ENCODE data around the gene TRIM65.

DNA sequence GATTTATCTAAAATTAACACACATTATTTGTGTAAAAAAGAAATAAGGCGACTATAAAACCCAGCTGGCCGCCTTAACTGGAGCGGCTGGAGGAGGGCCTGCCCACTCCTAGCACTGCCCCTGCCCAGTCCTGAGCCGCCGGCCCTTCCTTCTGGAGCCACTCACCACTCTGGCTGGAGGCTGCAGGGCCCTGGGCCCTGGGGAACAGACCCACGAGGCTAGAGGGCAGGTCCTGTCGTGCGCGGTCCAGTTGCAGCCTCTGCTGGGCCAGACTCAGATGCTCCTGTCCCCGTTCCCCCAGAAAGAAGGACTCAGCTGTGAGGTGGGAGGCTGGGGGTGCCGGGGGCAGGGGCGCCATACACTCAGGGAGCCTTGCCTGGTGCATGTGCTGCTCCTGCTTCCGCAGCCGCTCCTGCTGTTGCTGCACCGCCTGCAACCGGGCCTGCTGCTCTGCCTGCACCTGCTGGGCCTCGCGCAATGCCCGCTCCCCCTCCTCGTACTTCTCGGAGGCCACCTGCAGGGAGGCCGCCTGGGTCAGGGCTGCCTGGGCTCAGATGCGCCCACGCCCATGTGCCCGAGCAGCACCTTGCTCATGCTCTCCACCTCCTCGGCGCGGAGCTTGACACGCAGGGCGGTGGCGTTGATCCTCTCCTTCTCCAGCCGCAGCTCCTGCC is 16.9 kb upstream of the TRIM65 start:
- TF ChIP-seq CTCF (conservative IDR thresholded peaks at IDR 0.05) (no peak), EZH2 (IDR thresholded peaks at IDR 0.05; ENCODE audit: low read depth) (no peak)

Data from PC-9 (cell line).